ENCODE results near the gene LRPAP1. TPM values are rescaled to one million over a fixed set of nuclear protein-coding genes. Genes with fewer than 3 reads are reported as not detected.
A peak's percentile ranks its signal among the peaks of the same experiment; 100 is the strongest.

The LRPAP1 gene
- total and polyA plus RNA-seq, 3 experiments from 2014 or later, result 89.0 to 140 (median 94.9) TPM

- no peaks in the 10 kb centered on the region for H3K36me3 Mint-ChIP-seq
- H3K4me1 ChIP-seq (ENCODE audit: insufficient read depth, low read length), result peaks cover 5% of the 10 kb centered on the region
- H3K27me3 ChIP-seq (ENCODE audit: insufficient read depth, low read length, poor library complexity, severe bottlenecking), result peaks cover 13% of the 10 kb centered on the region
Measured at GRCh38 chr4:3482707-3483106, 49.5 kb downstream of the LRPAP1 start.

GRCh38 chr4:3481783-3482393 lies 50.3 kb downstream of the LRPAP1 start:
- H3K4me3 ChIP-seq (ENCODE audit: low read length), result no peak overlapping the region
- no peak for DNase-seq
- peaks cover 5% of the 10 kb centered on the region for H3K4me1 ChIP-seq (ENCODE audit: insufficient read depth, low read length)
- no peaks in the 10 kb centered on the region for H3K36me3 ChIP-seq (ENCODE audit: insufficient read depth, low read length)
- ChIA-PET CTCF (interaction anchor here (1.0 to 1.9 kb wide), 2 partner anchors 375 to 379 kb away, joined by 3 to 5 read pairs; no protein-coding TSS in a partner anchor), POLR2A (no interaction called here)
- H3K9me3 Mint-ChIP-seq, result no peaks in the 10 kb centered on the region
- peaks cover 13% of the 10 kb centered on the region for H3K27me3 ChIP-seq (ENCODE audit: insufficient read depth, low read length, poor library complexity, severe bottlenecking)
- H3K27ac ChIP-seq (ENCODE audit: low read depth, low read length), result no peak overlapping the region
- peaks cover 0 to 5% (median 0%) of the 10 kb centered on the region in 3 donors for H3K4me1 Mint-ChIP-seq
- H3K9me3 ChIP-seq (ENCODE audit: low read length), result no peaks in the 10 kb centered on the region
- H3K4me3 Mint-ChIP-seq, result no peak overlapping the region
- peaks cover 11 to 17% of the 10 kb centered on the region in 2 donors for H3K27me3 Mint-ChIP-seq
- no peak overlapping the region for H3K27ac Mint-ChIP-seq
- no peaks in the 10 kb centered on the region for H3K36me3 Mint-ChIP-seq

More at GRCh38 chr4:3482707-3483106, 49.5 kb downstream of the LRPAP1 start:
- DNase-seq, result no peak
- Histone ChIP-seq H3K9me3 (ENCODE audit: low read length) (no peaks in the 10 kb centered on the region), H3K27ac (ENCODE audit: low read depth, low read length) (no peak overlapping the region), H3K4me3 (ENCODE audit: low read length) (no peak overlapping the region), H3K36me3 (ENCODE audit: insufficient read depth, low read length) (no peaks in the 10 kb centered on the region)
- Mint-ChIP-seq H3K27ac (no peak overlapping the region), H3K4me3 (no peak overlapping the region), H3K9me3 (no peaks in the 10 kb centered on the region), H3K4me1 (peaks cover 0 to 5% (median 0%) of the 10 kb centered on the region in 3 donors), H3K27me3 (peaks cover 11 to 16% of the 10 kb centered on the region in 2 donors)
- ChIA-PET POLR2A (no interaction called here), CTCF (no interaction called here)

- no peaks in the 10 kb centered on the region for H3K36me3 Mint-ChIP-seq
- no peaks in the 10 kb centered on the region for H3K9me3 Mint-ChIP-seq
- H3K36me3 ChIP-seq (ENCODE audit: insufficient read depth, low read length), result no peaks in the 10 kb centered on the region
- peaks cover 11 to 21% of the 10 kb centered on the region in 2 donors for H3K27me3 Mint-ChIP-seq
- H3K27ac ChIP-seq (ENCODE audit: low read depth, low read length), result no peak overlapping the region
- DNase-seq, result no peak
- CTCF ChIA-PET, result interaction anchor here (0.8 to 2.0 kb wide), 8 partner anchors 10 to 379 kb away, joined by 3 to 9 read pairs (median 4); no protein-coding TSS in a partner anchor
- POLR2A ChIA-PET, result no interaction called here
- H3K27me3 ChIP-seq (ENCODE audit: insufficient read depth, low read length, poor library complexity, severe bottlenecking), result peaks cover 13% of the 10 kb centered on the region
- peaks cover 5% of the 10 kb centered on the region for H3K4me1 ChIP-seq (ENCODE audit: insufficient read depth, low read length)
- H3K27ac Mint-ChIP-seq, result peak overlapping the region in 1 of 8 donors; percentile 74
- H3K4me1 Mint-ChIP-seq, result peaks cover 0 to 5% (median 0%) of the 10 kb centered on the region in 3 donors
- H3K4me3 ChIP-seq (ENCODE audit: low read length), result no peak overlapping the region
- H3K9me3 ChIP-seq (ENCODE audit: low read length), result no peaks in the 10 kb centered on the region
- H3K4me3 Mint-ChIP-seq, result no peak overlapping the region
Measured at GRCh38 chr4:3481113-3481531, 51.1 kb downstream of the LRPAP1 start.

GRCh38 chr4:3480528-3481112 lies 51.6 kb downstream of the LRPAP1 start:
- peak; percentile 52 to 67 (median 62) for DNase-seq

GRCh38 chr4:3479358-3480101 lies 52.7 kb downstream of the LRPAP1 start:
- Mint-ChIP-seq H3K36me3 (no peaks in the 10 kb centered on the region), H3K9me3 (no peaks in the 10 kb centered on the region)

More at GRCh38 chr4:3480528-3481112, 51.6 kb downstream of the LRPAP1 start:
- no peak overlapping the region for H3K27ac ChIP-seq (ENCODE audit: low read depth, low read length)
- Mint-ChIP-seq H3K27ac (no peak overlapping the region), H3K4me3 (peak overlapping the region in 1 of 7 donors; percentile 56), H3K4me1 (peaks cover 0 to 4% (median 0%) of the 10 kb centered on the region in 3 donors), H3K27me3 (peaks cover 11 to 21% of the 10 kb centered on the region in 2 donors), H3K36me3 (no peaks in the 10 kb centered on the region), H3K9me3 (no peaks in the 10 kb centered on the region)
- ChIA-PET POLR2A (no interaction called here), CTCF (interaction anchor here (0.8 to 2.0 kb wide), 9 partner anchors 9 to 378 kb away, joined by 3 to 9 read pairs (median 4); no protein-coding TSS in a partner anchor)
- H3K27me3 ChIP-seq (ENCODE audit: insufficient read depth, low read length, poor library complexity, severe bottlenecking), result peaks cover 13% of the 10 kb centered on the region
- peaks cover 5% of the 10 kb centered on the region for H3K4me1 ChIP-seq (ENCODE audit: insufficient read depth, low read length)
- H3K4me3 ChIP-seq (ENCODE audit: low read length), result no peak overlapping the region
- H3K9me3 ChIP-seq (ENCODE audit: low read length), result no peaks in the 10 kb centered on the region
- no peaks in the 10 kb centered on the region for H3K36me3 ChIP-seq (ENCODE audit: insufficient read depth, low read length)

GRCh38 chr4:3478446-3479357 lies 53.5 kb downstream of the LRPAP1 start:
- Mint-ChIP-seq H3K36me3 (no peaks in the 10 kb centered on the region), H3K4me1 (no peaks in the 10 kb centered on the region), H3K27ac (no peak overlapping the region), H3K4me3 (no peak overlapping the region), H3K9me3 (no peaks in the 10 kb centered on the region), H3K27me3 (peaks cover 9 to 21% of the 10 kb centered on the region in 2 donors)
- Histone ChIP-seq H3K4me1 (ENCODE audit: insufficient read depth, low read length) (no peaks in the 10 kb centered on the region), H3K27ac (ENCODE audit: low read depth, low read length) (no peak overlapping the region), H3K4me3 (ENCODE audit: low read length) (no peak overlapping the region), H3K36me3 (ENCODE audit: insufficient read depth, low read length) (no peaks in the 10 kb centered on the region), H3K9me3 (ENCODE audit: low read length) (no peaks in the 10 kb centered on the region), H3K27me3 (ENCODE audit: insufficient read depth, low read length, poor library complexity, severe bottlenecking) (peaks cover 9% of the 10 kb centered on the region)
- CTCF ChIA-PET, result interaction anchor here (1.0 to 1.8 kb wide), 2 partner anchors 17 to 89 kb away, joined by 3 to 4 read pairs; no protein-coding TSS in a partner anchor
- POLR2A ChIA-PET, result no interaction called here
- no peak for DNase-seq

More at GRCh38 chr4:3479358-3480101, 52.7 kb downstream of the LRPAP1 start:
- no peaks in the 10 kb centered on the region for H3K4me1 ChIP-seq (ENCODE audit: insufficient read depth, low read length)
- Mint-ChIP-seq H3K27ac (no peak overlapping the region), H3K4me1 (no peaks in the 10 kb centered on the region), H3K4me3 (no peak overlapping the region), H3K27me3 (peaks cover 9 to 21% of the 10 kb centered on the region in 2 donors)
- no peaks in the 10 kb centered on the region for H3K9me3 ChIP-seq (ENCODE audit: low read length)
- H3K27ac ChIP-seq (ENCODE audit: low read depth, low read length), result no peak overlapping the region
- ChIA-PET CTCF (interaction anchor here (0.8 to 2.0 kb wide), 5 partner anchors 8 to 281 kb away, joined by 3 to 9 read pairs (median 4); no protein-coding TSS in a partner anchor), POLR2A (no interaction called here)
- no peak for DNase-seq
- H3K36me3 ChIP-seq (ENCODE audit: insufficient read depth, low read length), result no peaks in the 10 kb centered on the region
- H3K27me3 ChIP-seq (ENCODE audit: insufficient read depth, low read length, poor library complexity, severe bottlenecking), result peaks cover 9% of the 10 kb centered on the region
- H3K4me3 ChIP-seq (ENCODE audit: low read length), result no peak overlapping the region

GRCh38 chr4:3477750-3478430 lies 54.3 kb downstream of the LRPAP1 start:
- Mint-ChIP-seq H3K27ac (no peak overlapping the region), H3K27me3 (peaks cover 9 to 21% of the 10 kb centered on the region in 2 donors), H3K36me3 (no peaks in the 10 kb centered on the region), H3K9me3 (no peaks in the 10 kb centered on the region), H3K4me1 (no peaks in the 10 kb centered on the region), H3K4me3 (no peak overlapping the region)
- Histone ChIP-seq H3K27ac (ENCODE audit: low read depth, low read length) (no peak overlapping the region), H3K36me3 (ENCODE audit: insufficient read depth, low read length) (no peaks in the 10 kb centered on the region), H3K4me1 (ENCODE audit: insufficient read depth, low read length) (no peaks in the 10 kb centered on the region), H3K4me3 (ENCODE audit: low read length) (no peak overlapping the region), H3K27me3 (ENCODE audit: insufficient read depth, low read length, poor library complexity, severe bottlenecking) (peaks cover 9% of the 10 kb centered on the region), H3K9me3 (ENCODE audit: low read length) (no peaks in the 10 kb centered on the region)
- POLR2A ChIA-PET, result no interaction called here
- CTCF ChIA-PET, result no interaction called here
- no peak for DNase-seq
